IMR-90 (cell line): Measurements from ENCODE around the gene PTX4. TPM values are rescaled to one million over a fixed set of nuclear protein-coding genes. Genes with fewer than 3 reads are reported as not detected.

ENCODE experiments used
- ATAC-seq: fragments of 200-7000 bp; cut with Tn5 transposase; 2 replicates; pipeline ENCODE4 v1.9.1; 2020; ENCODE audit warnings: low read depth, mild to moderate bottlenecking, moderate library complexity
- BruUV-seq: library from RNA; stranded (reverse); fragments of 400-500 nt; replicated peaks from 2 replicates; lab custom pipeline; 2021; lab: Mats Ljungman, UMichigan
- CTCF ChIA-PET: fragments of 300-600 bp; formaldehyde crosslinking; extraction: SDS; loops from one replicate; lab custom pipeline; 2021; ENCODE audit warnings: antibody characterized with exemption; lab: Yijun Ruan, JAX
- POLR2A ChIA-PET: fragments of 300-600 bp; sonication (Branson Sonifier 250); formaldehyde crosslinking; loops from one replicate; lab custom pipeline; 2022; ENCODE audit warnings: antibody characterized with exemption; ENCODE audit not compliant: unreplicated experiment; lab: Charles Lee
- DNase-seq: peaks from one replicate; pipeline ENCODE4 v3.0.0; 2013
- H2AFZ ChIP-seq: replicated peaks from 2 replicates; pipeline ENCODE3; 2013; ENCODE audit warnings: low read length, mild to moderate bottlenecking; ENCODE audit not compliant: poor library complexity
- H2AK5ac ChIP-seq: 2 replicates; pipeline ENCODE4 v1.6.1; 2013; ENCODE audit warnings: low read depth, low read length, inconsistent platforms
- H2AK9ac ChIP-seq: replicated peaks from 2 replicates; pipeline ENCODE3; 2013; ENCODE audit warnings: mild to moderate bottlenecking, low read depth, low read length, moderate library complexity; ENCODE audit not compliant: poor library complexity
- H2BK120ac ChIP-seq: 2 replicates; pipeline ENCODE4 v1.6.1; 2013; ENCODE audit warnings: low read depth, low read length, inconsistent platforms
- H2BK15ac ChIP-seq: 3 replicates; pipeline ENCODE4 v1.6.1; 2013; ENCODE audit warnings: low read depth, low read length, inconsistent platforms
- H2BK20ac ChIP-seq: 2 replicates; pipeline ENCODE4 v1.6.1; 2013; ENCODE audit warnings: low read depth, mild to moderate bottlenecking, inconsistent platforms, low read length, moderate library complexity
- H2BK5ac ChIP-seq: 2 replicates; pipeline ENCODE4 v1.6.1; 2013; ENCODE audit warnings: mild to moderate bottlenecking, low read depth, low read length, inconsistent platforms; ENCODE audit not compliant: poor library complexity, severe bottlenecking
- H3K14ac ChIP-seq: replicated peaks from 2 replicates; pipeline ENCODE4 v1.6.1; 2013; ENCODE audit warnings: low read depth, low read length, inconsistent platforms
- H3K18ac ChIP-seq: 2 replicates; pipeline ENCODE4 v1.6.1; 2013; ENCODE audit warnings: low read depth, low read length, control low read depth
- H3K23ac ChIP-seq: 2 replicates; pipeline ENCODE4 v1.6.1; 2013; ENCODE audit warnings: low read depth, low read length, inconsistent platforms
- H3K27ac ChIP-seq: 2 replicates; pipeline ENCODE4 v1.5.1; 2013; ENCODE audit warnings: mild to moderate bottlenecking, control low read depth, low read length; ENCODE audit not compliant: insufficient read depth
- H3K27me3 ChIP-seq: 2 replicates; pipeline ENCODE4 v1.6.1; 2013; ENCODE audit warnings: low read length; ENCODE audit not compliant: control insufficient read depth, insufficient read depth
- H3K36me3 ChIP-seq: 2 replicates; pipeline ENCODE4 v1.6.1; 2013; ENCODE audit warnings: low read length, mixed read lengths; ENCODE audit not compliant: control insufficient read depth, insufficient read depth
- H3K4ac ChIP-seq: 2 replicates; pipeline ENCODE4 v1.6.1; 2013; ENCODE audit warnings: low read depth, low read length, inconsistent platforms
- H3K4me1 ChIP-seq: 2 replicates; pipeline ENCODE4 v1.6.1; 2013; ENCODE audit warnings: low read length, mixed read lengths; ENCODE audit not compliant: control insufficient read depth, insufficient read depth
- H3K4me2 ChIP-seq: 2 replicates; pipeline ENCODE4 v1.6.1; 2013; ENCODE audit warnings: low read depth, mild to moderate bottlenecking, control low read depth, low read length, moderate library complexity
- H3K4me3 ChIP-seq: 2 replicates; pipeline ENCODE4 v1.5.1; 2013; ENCODE audit warnings: low read depth, mild to moderate bottlenecking, control low read depth, low read length, moderate library complexity; ENCODE audit not compliant: insufficient read depth
- H3K56ac ChIP-seq: 2 replicates; pipeline ENCODE4 v1.6.1; 2013; ENCODE audit warnings: low read length, inconsistent platforms; ENCODE audit not compliant: insufficient read depth; ENCODE audit errors: extremely low read depth
- H3K79me1 ChIP-seq, 2 experiments: 2 replicates each; pipeline ENCODE4 v1.6.1; 2013; ENCODE audit warnings: low read length in 2 of 2, inconsistent platforms in 1 of 2, low read depth in 1 of 2
- H3K9ac ChIP-seq: 2 replicates; pipeline ENCODE4 v1.6.1; 2013; ENCODE audit warnings: low read depth, low read length, control low read depth
- H3K9me1 ChIP-seq: 2 replicates; pipeline ENCODE4 v1.6.1; 2013; ENCODE audit warnings: low read length, inconsistent platforms; ENCODE audit not compliant: insufficient read depth
- H3K9me3 ChIP-seq: 2 replicates; pipeline ENCODE4 v1.6.1; 2013; ENCODE audit warnings: low read length; ENCODE audit not compliant: control insufficient read depth, insufficient read depth
- H4K20me1 ChIP-seq: 2 replicates; pipeline ENCODE4 v1.6.1; 2013; ENCODE audit warnings: low read length, inconsistent platforms; ENCODE audit not compliant: insufficient read depth
- H4K5ac ChIP-seq: 2 replicates; pipeline ENCODE4 v1.6.1; 2013; ENCODE audit warnings: mild to moderate bottlenecking, low read depth, low read length, control low read depth
- H4K8ac ChIP-seq, 2 experiments: 2 replicates each; pipeline ENCODE4 v1.6.1; 2013; ENCODE audit warnings: low read depth in 2 of 2, low read length in 2 of 2, control low read depth in 1 of 2, inconsistent platforms in 1 of 2
- H4K91ac ChIP-seq: 2 replicates; pipeline ENCODE4 v1.6.1; 2013; ENCODE audit warnings: low read depth, low read length, inconsistent platforms; ENCODE audit not compliant: insufficient read depth
- BHLHE40 ChIP-seq: fragments of 150-350 bp; IDR thresholded peaks from 2 replicates; pipeline ENCODE4 v1.6.1; 2016; ENCODE audit warnings: mild to moderate bottlenecking, low read depth, low read length
- CEBPB ChIP-seq: IDR thresholded peaks from 2 replicates; pipeline ENCODE4 v1.6.1; 2012; ENCODE audit warnings: low read depth, low read length, improper control_type of control experiment
- CHD1 ChIP-seq: IDR thresholded peaks from 2 replicates; pipeline ENCODE4 v1.6.1; 2012; ENCODE audit warnings: low read depth, low read length, improper control_type of control experiment
- CTCF ChIP-seq: conservative IDR thresholded peaks from 2 replicates; pipeline ENCODE4 v1.5.1; 2012; ENCODE audit warnings: mild to moderate bottlenecking, low read depth, low read length, improper control_type of control experiment
- ELK1 ChIP-seq: fragments of 150-350 bp; IDR thresholded peaks from 2 replicates; pipeline ENCODE4 v1.6.1; 2016; ENCODE audit warnings: low read depth, mild to moderate bottlenecking, low read length, moderate library complexity, borderline replicate concordance
- FOS ChIP-seq: fragments of 150-350 bp; IDR thresholded peaks from 2 replicates; pipeline ENCODE4 v1.6.1; 2016; ENCODE audit warnings: low read depth, low read length
- MAFK ChIP-seq: IDR thresholded peaks from 2 replicates; pipeline ENCODE4 v1.6.1; 2012; ENCODE audit warnings: low read depth, low read length, improper control_type of control experiment
- MAZ ChIP-seq: IDR thresholded peaks from 2 replicates; pipeline ENCODE4 v1.6.1; 2012; ENCODE audit warnings: low read depth, mild to moderate bottlenecking, low read length, improper control_type of control experiment, moderate library complexity, borderline replicate concordance
- MXI1 ChIP-seq: IDR thresholded peaks from 2 replicates; pipeline ENCODE4 v1.6.1; 2012; ENCODE audit warnings: low read depth, mild to moderate bottlenecking, low read length, moderate library complexity, borderline replicate concordance
- NFE2L2 ChIP-seq: fragments of 150-350 bp; IDR thresholded peaks from 2 replicates; pipeline ENCODE4 v1.6.1; 2016; ENCODE audit warnings: low read depth, mild to moderate bottlenecking, low read length
- POLR2A ChIP-seq: IDR thresholded peaks from 2 replicates; pipeline ENCODE4 v1.6.1; 2012; ENCODE audit warnings: mild to moderate bottlenecking, low read depth, low read length
- RAD21 ChIP-seq: IDR thresholded peaks from 2 replicates; pipeline ENCODE4 v1.6.1; 2012; ENCODE audit warnings: low read length, improper control_type of control experiment
- RCOR1 ChIP-seq: IDR thresholded peaks from 2 replicates; pipeline ENCODE4 v1.6.1; 2012; ENCODE audit warnings: mild to moderate bottlenecking, low read length, improper control_type of control experiment; ENCODE audit not compliant: insufficient replicate concordance
- RFX5 ChIP-seq: IDR thresholded peaks from 2 replicates; pipeline ENCODE4 v1.8.0; 2012; ENCODE audit warnings: low read depth, mild to moderate bottlenecking, low read length, moderate library complexity
- SMC3 ChIP-seq: fragments of 150-350 bp; IDR thresholded peaks from 2 replicates; pipeline ENCODE4 v1.6.1; 2016; ENCODE audit warnings: low read depth, mild to moderate bottlenecking, antibody characterized with exemption, low read length, moderate library complexity
- USF2 ChIP-seq: fragments of 150-350 bp; IDR thresholded peaks from 2 replicates; pipeline ENCODE4 v1.6.1; 2017; ENCODE audit warnings: mild to moderate bottlenecking, antibody characterized with exemption, low read length, low read depth
- WGBS, 2 experiments: methylation state at CpG; one replicate each; pipeline versions ENCODE4 v1.1.5 to v1.1.7; 2013; ENCODE audit warnings: missing lambda C conversion rate in 2 of 2; ENCODE audit not compliant: insufficient read length in 1 of 2; ENCODE audit errors: extremely low coverage in 2 of 2; 5-methylcytosine and 5-hydroxymethylcytosine counted together
- dilution Hi-C: fragments of 300-500 bp; cut with HindIII; formaldehyde crosslinking; loops from one replicate; pipeline ENCODE4 v1.14.3; 2018; ENCODE audit warnings: low sequenced_read_pairs; ENCODE audit not compliant: unreplicated experiment
- in situ Hi-C: fragments of 300-500 bp; cut with MboI; formaldehyde crosslinking; loops from 3 replicates; pipeline ENCODE4 v1.14.3; 2019; ENCODE audit warnings: low sequenced_read_pairs, inconsistent platforms, mixed read lengths
- intact Hi-C: fragments of 100-400 bp; cut with micrococcal nuclease; formaldehyde crosslinking; loops from 2 replicates; pipeline ENCODE4 v1.10.0; 2022
- polyA plus RNA-seq, 3 experiments: library from polyadenylated mRNA; depleted of rRNA; stranded (reverse); fragments of >200 nt; gene quantifications; 2 replicates each; pipeline ENCODE4 v1.2.3, GENCODE V29; 2012; ENCODE audit warnings: low replicate concordance in 1 of 3
- total RNA-seq: library from RNA; depleted of rRNA; stranded (reverse); fragments of >200 nt; gene quantifications from 2 replicates; pipeline ENCODE4 v1.2.3, GENCODE V29; 2012

PTX4 gene
- total and polyA plus RNA-seq, 2 of the 4 experiments (the other 2 are of a cell fraction) = 0.07 TPM; not detected in 1

- no TSS peak for BruUV-seq
- Histone ChIP-seq H3K79me1 (no peaks in the 10 kb centered on the region), H3K9me3 (peaks cover 4% of the 10 kb centered on the region), H3K9me1 (no peaks in the 10 kb centered on the region), H2BK5ac (no peak overlapping the region), H3K14ac (no peak overlapping the region), H3K4me1 (no peaks in the 10 kb centered on the region), H2AFZ (no peak overlapping the region), H4K91ac (no peak overlapping the region), H2AK5ac (no peak overlapping the region), H3K56ac (no peak overlapping the region), H3K4ac (no peak overlapping the region), H3K18ac (no peak overlapping the region), H2BK15ac (no peak overlapping the region), H3K4me2 (no peak overlapping the region), H3K9ac (no peak overlapping the region), H4K8ac (no peak overlapping the region), H3K27ac (no peak overlapping the region), H2BK120ac (no peak overlapping the region), H2AK9ac (no peak overlapping the region), H3K27me3 (no peaks in the 10 kb centered on the region), H3K23ac (no peak overlapping the region), H4K20me1 (no peaks in the 10 kb centered on the region; the same call in 1 of the 2 replicates), H4K5ac (no peak overlapping the region), H3K4me3 (no peak overlapping the region), H3K36me3 (peaks cover 27% of the 10 kb centered on the region), H2BK20ac (no peak overlapping the region)
- WGBS, 2 experiments = 84% methylated on average over 5 of the region's 10 CpGs; no CpG with 5 or more reads in 1 of the 2 experiments
- in situ Hi-C loops (no loop called here), intact Hi-C loops (no loop called here), dilution Hi-C loops (no loop called here)
- ChIA-PET CTCF (no interaction called here), POLR2A (no interaction called here)
- ATAC-seq = no peak
- DNase-seq = no peak
- TF ChIP-seq RCOR1 (no peak), MAZ (no peak), RFX5 (no peak), SMC3 (no peak), CTCF (no peak), NFE2L2 (no peak), CHD1 (no peak), MXI1 (no peak), USF2 (no peak), CEBPB (no peak), FOS (no peak), MAFK (no peak), BHLHE40 (no peak), POLR2A (no peak), ELK1 (no peak), RAD21 (no peak)
These were observed 21.5 kb upstream of the PTX4 start for GRCh38 chr16:1510272-1510671.
